ENCODE data around the gene UQCC2. TPM values are rescaled to one million over a fixed set of nuclear protein-coding genes. Genes with fewer than 3 reads are reported as not detected.

The UQCC2 gene
- total and polyA plus RNA-seq, 2 of the 4 experiments (the other 2 are of a cell fraction), result 13.8 to 34.5 TPM

DNA sequence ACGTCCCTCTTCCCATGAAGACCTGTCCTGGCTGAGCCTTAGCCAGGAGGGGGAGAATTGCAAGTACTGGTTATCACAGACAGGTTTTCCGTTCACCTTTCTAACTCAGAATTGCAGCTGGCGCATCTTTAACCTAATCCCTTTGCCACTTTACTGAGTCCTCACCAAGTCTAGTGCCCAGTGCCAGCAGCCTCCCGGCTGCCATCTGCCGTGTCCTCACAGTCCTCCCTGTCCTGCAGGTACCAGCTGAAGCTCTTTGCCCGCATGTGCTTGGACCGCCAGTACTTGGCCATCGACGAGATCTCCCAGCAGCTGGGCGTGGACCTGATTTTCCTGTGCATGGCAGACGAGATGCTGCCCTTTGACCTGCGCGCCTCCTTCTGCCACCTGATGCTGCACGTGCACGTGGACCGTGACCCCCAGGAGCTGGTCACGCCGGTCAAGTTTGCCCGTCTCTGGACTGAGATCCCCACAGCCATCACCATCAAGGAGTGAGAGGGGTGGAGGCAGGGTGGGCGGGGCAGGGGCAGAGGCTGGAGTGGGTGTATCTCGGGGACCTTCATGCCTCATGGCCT is 41.3 kb downstream of the UQCC2 start:
- H3K36me3 ChIP-seq (ENCODE audit: control insufficient read depth, insufficient read depth, low read length), result no peaks in the 10 kb centered on the region

More for the DNA sequence above, 41.3 kb downstream of the UQCC2 start:
- intact Hi-C loops (cut with micrococcal nuclease) (loop anchor here (10.0 kb wide), 1 partner anchor 215 kb away; the partner anchor contains the start of gene ZBTB9), in situ Hi-C loops (cut with MboI; ENCODE audit: low sequenced_read_pairs) (no loop called here), dilution Hi-C loops (cut with HindIII; ENCODE audit: low sequenced_read_pairs, unreplicated experiment) (no loop called here)
- Histone ChIP-seq H3K4me1 (ENCODE audit: control insufficient read depth, insufficient read depth, low read length) (peaks cover 9% of the 10 kb centered on the region), H2AK5ac (ENCODE audit: low read depth, low read length) (no peak overlapping the region), H2BK20ac (ENCODE audit: low read depth, low read length) (no peak overlapping the region), H3K56ac (ENCODE audit: extremely low read depth, insufficient read depth, low read length) (no peak overlapping the region), H4K20me1 (ENCODE audit: insufficient read depth, low read length) (no peaks in the 10 kb centered on the region), H3K23ac (ENCODE audit: low read depth, low read length) (no peak overlapping the region), H3K4me3 (ENCODE audit: insufficient read depth, low read depth, low read length) (no peak overlapping the region), H3K9me1 (ENCODE audit: insufficient read depth, low read length) (peaks cover 6% of the 10 kb centered on the region; the same call in 1 of the 2 replicates), H3K27ac (ENCODE audit: insufficient read depth, low read length) (no peak overlapping the region), H3K4me2 (ENCODE audit: low read depth, low read length) (no peak overlapping the region), H3K4ac (ENCODE audit: low read depth, low read length) (no peak overlapping the region), H2BK15ac (ENCODE audit: low read depth, low read length) (no peak overlapping the region), H3K14ac (replicated peaks; ENCODE audit: low read depth, low read length) (no peak overlapping the region), H3K18ac (ENCODE audit: low read depth, low read length) (no peak overlapping the region), H3K27me3 (ENCODE audit: control insufficient read depth, insufficient read depth, low read length) (no peaks in the 10 kb centered on the region; the same call in 1 of the 2 replicates), H4K5ac (ENCODE audit: low read depth, low read length) (no peak overlapping the region), H2BK120ac (ENCODE audit: low read depth, low read length) (no peak overlapping the region), H3K9me3 (ENCODE audit: control insufficient read depth, insufficient read depth, low read length) (no peaks in the 10 kb centered on the region), H2BK5ac (ENCODE audit: low read depth, low read length, poor library complexity, severe bottlenecking) (no peak overlapping the region), H3K79me1 (ENCODE audit: low read depth in 1 of 2, low read length in 2 of 2) (no peaks in the 10 kb centered on the region), H4K91ac (ENCODE audit: insufficient read depth, low read depth, low read length) (no peak overlapping the region), H2AK9ac (replicated peaks; ENCODE audit: low read depth, low read length, poor library complexity) (peak overlapping the region; percentile 55), H3K9ac (ENCODE audit: low read depth, low read length) (no peak overlapping the region), H4K8ac (ENCODE audit: low read depth in 2 of 2, low read length in 2 of 2) (no peak overlapping the region), H2AFZ (replicated peaks; ENCODE audit: low read length, poor library complexity) (no peak overlapping the region)
- WGBS, 2 experiments (ENCODE audit: extremely low coverage in 2 of 2, insufficient read length in 1 of 2), result 89% methylated on average over 9 of the region's 21 CpGs; no CpG with 5 or more reads in 1 of the 2 experiments
- ATAC-seq (ENCODE audit: low read depth) (no peak), DNase-seq (no peak)
- ChIA-PET POLR2A (ENCODE audit: unreplicated experiment) (no interaction called here), CTCF (no interaction called here)
- BruUV-seq (replicated peaks), result no TSS peak
- TF ChIP-seq MAFK (IDR thresholded peaks at IDR 0.05; ENCODE audit: low read depth, low read length) (no peak), CHD1 (IDR thresholded peaks at IDR 0.05; ENCODE audit: low read depth, low read length) (no peak), RFX5 (IDR thresholded peaks at IDR 0.05; ENCODE audit: low read depth, low read length) (no peak), MXI1 (IDR thresholded peaks at IDR 0.05; ENCODE audit: borderline replicate concordance, low read depth, low read length) (no peak), POLR2A (IDR thresholded peaks at IDR 0.05; ENCODE audit: low read depth, low read length) (no peak), FOS (IDR thresholded peaks at IDR 0.05; ENCODE audit: low read depth, low read length) (no peak), RAD21 (IDR thresholded peaks at IDR 0.05; ENCODE audit: low read length) (no peak), BHLHE40 (IDR thresholded peaks at IDR 0.05; ENCODE audit: low read depth, low read length) (no peak), NFE2L2 (IDR thresholded peaks at IDR 0.05; ENCODE audit: low read depth, low read length) (no peak)
- TF ChIP-seq, protein P1, sequence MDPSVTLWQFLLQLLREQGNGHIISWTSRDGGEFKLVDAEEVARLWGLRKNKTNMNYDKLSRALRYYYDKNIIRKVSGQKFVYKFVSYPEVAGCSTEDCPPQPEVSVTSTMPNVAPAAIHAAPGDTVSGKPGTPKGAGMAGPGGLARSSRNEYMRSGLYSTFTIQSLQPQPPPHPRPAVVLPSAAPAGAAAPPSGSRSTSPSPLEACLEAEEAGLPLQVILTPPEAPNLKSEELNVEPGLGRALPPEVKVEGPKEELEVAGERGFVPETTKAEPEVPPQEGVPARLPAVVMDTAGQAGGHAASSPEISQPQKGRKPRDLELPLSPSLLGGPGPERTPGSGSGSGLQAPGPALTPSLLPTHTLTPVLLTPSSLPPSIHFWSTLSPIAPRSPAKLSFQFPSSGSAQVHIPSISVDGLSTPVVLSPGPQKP (IDR thresholded peaks at IDR 0.05; ENCODE audit: borderline replicate concordance, low read depth, low read length), result no peak
- TF ChIP-seq, protein P2, sequence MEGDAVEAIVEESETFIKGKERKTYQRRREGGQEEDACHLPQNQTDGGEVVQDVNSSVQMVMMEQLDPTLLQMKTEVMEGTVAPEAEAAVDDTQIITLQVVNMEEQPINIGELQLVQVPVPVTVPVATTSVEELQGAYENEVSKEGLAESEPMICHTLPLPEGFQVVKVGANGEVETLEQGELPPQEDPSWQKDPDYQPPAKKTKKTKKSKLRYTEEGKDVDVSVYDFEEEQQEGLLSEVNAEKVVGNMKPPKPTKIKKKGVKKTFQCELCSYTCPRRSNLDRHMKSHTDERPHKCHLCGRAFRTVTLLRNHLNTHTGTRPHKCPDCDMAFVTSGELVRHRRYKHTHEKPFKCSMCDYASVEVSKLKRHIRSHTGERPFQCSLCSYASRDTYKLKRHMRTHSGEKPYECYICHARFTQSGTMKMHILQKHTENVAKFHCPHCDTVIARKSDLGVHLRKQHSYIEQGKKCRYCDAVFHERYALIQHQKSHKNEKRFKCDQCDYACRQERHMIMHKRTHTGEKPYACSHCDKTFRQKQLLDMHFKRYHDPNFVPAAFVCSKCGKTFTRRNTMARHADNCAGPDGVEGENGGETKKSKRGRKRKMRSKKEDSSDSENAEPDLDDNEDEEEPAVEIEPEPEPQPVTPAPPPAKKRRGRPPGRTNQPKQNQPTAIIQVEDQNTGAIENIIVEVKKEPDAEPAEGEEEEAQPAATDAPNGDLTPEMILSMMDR (conservative IDR thresholded peaks at IDR 0.05; ENCODE audit: low read depth, low read length), result no peak

Measured in IMR-90 (cell line).